Measurements from ENCODE around the gene GHSR.

GRCh38 chr3:172410702-172411477, 37.4 kb downstream of the GHSR start:
- TF ChIP-seq YY1 (IDR thresholded peaks at IDR 0.05; ENCODE audit: insufficient read depth, insufficient read length) (no peak), ZNF274 (IDR thresholded peaks at IDR 0.05; ENCODE audit: low read depth, low read length) (no peak)
